Osteoblast (primary cell): ENCODE data around the gene MAMDC2. TPM values are rescaled to one million over a fixed set of nuclear protein-coding genes. Genes with fewer than 3 reads are reported as not detected.

Experiments
- DNase-seq: peaks from one replicate; pipeline ENCODE4 v3.0.0; 2011; ENCODE audit warnings: low spot score, mixed read lengths; ENCODE audit not compliant: insufficient read length; ENCODE audit errors: missing footprints
- H2AFZ ChIP-seq: 2 replicates; pipeline ENCODE4 v1.6.0; 2011; ENCODE audit warnings: mild to moderate bottlenecking, low read length
- H3K27ac ChIP-seq: 2 replicates; pipeline ENCODE4 v1.5.1; 2011; ENCODE audit warnings: mild to moderate bottlenecking, low read depth, low read length, moderate library complexity
- H3K27me3 ChIP-seq: 2 replicates; pipeline ENCODE4 v1.6.0; 2012; ENCODE audit warnings: mild to moderate bottlenecking, control low read depth, inconsistent platforms, low read length, moderate library complexity; ENCODE audit not compliant: insufficient read depth
- H3K36me3 ChIP-seq: 2 replicates; pipeline ENCODE4 v1.5.1; 2011; ENCODE audit warnings: mild to moderate bottlenecking, low read length, control low read depth, moderate library complexity; ENCODE audit not compliant: insufficient read depth
- H3K4me1 ChIP-seq: 2 replicates; pipeline ENCODE4 v1.5.1; 2011; ENCODE audit warnings: mild to moderate bottlenecking, low read length, control low read depth, moderate library complexity; ENCODE audit not compliant: insufficient read depth
- H3K4me2 ChIP-seq: 2 replicates; pipeline ENCODE4 v1.6.0; 2011; ENCODE audit warnings: mild to moderate bottlenecking, low read length; ENCODE audit not compliant: insufficient read depth
- H3K4me3 ChIP-seq: fragments of 200-600 bp; sonication (generic); 3 replicates; pipeline ENCODE4 v1.5.1; 2012; ENCODE audit warnings: mild to moderate bottlenecking, low read length, inconsistent platforms; ENCODE audit not compliant: insufficient read depth
- H3K79me2 ChIP-seq: 2 replicates; pipeline ENCODE4 v1.6.0; 2012; ENCODE audit warnings: mild to moderate bottlenecking, low read length, control low read depth, inconsistent platforms; ENCODE audit not compliant: insufficient read depth
- H3K9me3 ChIP-seq: 2 replicates; pipeline ENCODE4 v1.5.1; 2011; ENCODE audit warnings: low read depth, low read length, control low read depth
- H4K20me1 ChIP-seq: 2 replicates; pipeline ENCODE4 v1.6.0; 2012; ENCODE audit warnings: mild to moderate bottlenecking, low read length, control low read depth; ENCODE audit not compliant: insufficient read depth
- CTCF ChIP-seq: IDR thresholded peaks from 2 replicates; pipeline ENCODE4 v1.5.1; 2011; ENCODE audit warnings: mild to moderate bottlenecking, low read depth, low read length, moderate library complexity; ENCODE audit errors: extremely low read depth
- total RNA-seq: library from RNA; depleted of rRNA; stranded (reverse); fragments of >200 nt; gene quantifications from 2 replicates; pipeline ENCODE4 v1.2.3, GENCODE V29; 2012

MAMDC2 gene
- total RNA-seq, 1 donor, result 1.4 TPM

GRCh38 chr9:70145981-70146380 is 102.3 kb downstream of the MAMDC2 start:
- no peak for DNase-seq
- TF ChIP-seq CTCF, result no peak

GRCh38 chr9:70147196-70147595 is 103.5 kb downstream of the MAMDC2 start:
- no peaks in the 10 kb centered on the region for H3K9me3 ChIP-seq
- no peak overlapping the region for H3K27ac ChIP-seq
- H3K4me2 ChIP-seq, result no peak overlapping the region
- no peaks in the 10 kb centered on the region for H3K4me1 ChIP-seq
- H3K4me3 ChIP-seq, result no peak overlapping the region
- H4K20me1 ChIP-seq, result no peaks in the 10 kb centered on the region
- DNase-seq, result no peak
- TF ChIP-seq CTCF, result no peak
- H3K79me2 ChIP-seq, result no peaks in the 10 kb centered on the region
- no peaks in the 10 kb centered on the region for H3K27me3 ChIP-seq
- H2AFZ ChIP-seq, result no peak overlapping the region
- no peaks in the 10 kb centered on the region for H3K36me3 ChIP-seq

More at GRCh38 chr9:70145981-70146380, 102.3 kb downstream of the MAMDC2 start:
- Histone ChIP-seq H3K36me3 (no peaks in the 10 kb centered on the region), H3K79me2 (no peaks in the 10 kb centered on the region), H3K4me1 (no peaks in the 10 kb centered on the region), H4K20me1 (no peaks in the 10 kb centered on the region), H3K27me3 (no peaks in the 10 kb centered on the region), H3K27ac (no peak overlapping the region), H3K4me2 (no peak overlapping the region), H2AFZ (no peak overlapping the region), H3K4me3 (no peak overlapping the region), H3K9me3 (no peaks in the 10 kb centered on the region)

- Histone ChIP-seq H3K4me1 (no peaks in the 10 kb centered on the region), H4K20me1 (no peaks in the 10 kb centered on the region), H3K9me3 (no peaks in the 10 kb centered on the region), H3K4me3 (no peak overlapping the region), H3K36me3 (no peaks in the 10 kb centered on the region), H3K27me3 (no peaks in the 10 kb centered on the region), H3K4me2 (no peak overlapping the region), H3K27ac (no peak overlapping the region), H3K79me2 (no peaks in the 10 kb centered on the region), H2AFZ (no peak overlapping the region)
- DNase-seq, result no peak
- TF ChIP-seq CTCF, result no peak
These were observed 104.0 kb downstream of the MAMDC2 start for GRCh38 chr9:70147651-70148050.

GRCh38 chr9:70152350-70152749 is 108.7 kb downstream of the MAMDC2 start:
- Histone ChIP-seq H3K27ac (no peak overlapping the region), H3K36me3 (no peaks in the 10 kb centered on the region), H3K79me2 (no peaks in the 10 kb centered on the region), H3K4me2 (no peak overlapping the region), H3K4me3 (no peak overlapping the region), H2AFZ (no peak overlapping the region), H3K4me1 (peaks cover 5% of the 10 kb centered on the region), H3K9me3 (no peaks in the 10 kb centered on the region), H3K27me3 (no peaks in the 10 kb centered on the region), H4K20me1 (no peaks in the 10 kb centered on the region)
- DNase-seq, result no peak
- no peak for TF ChIP-seq CTCF
